ENCODE results near the gene RHOBTB3.

The RHOBTB3 gene

GRCh38 chr5:95731571-95732554 lies 727 bp downstream of the RHOBTB3 start:
- no peak for DNase-seq (ENCODE audit: low read depth, low spot score)

- no peak for DNase-seq (ENCODE audit: low read depth, low spot score)
Measured at GRCh38 chr5:95733107-95733665, 2.0 kb downstream of the RHOBTB3 start.

DNA sequence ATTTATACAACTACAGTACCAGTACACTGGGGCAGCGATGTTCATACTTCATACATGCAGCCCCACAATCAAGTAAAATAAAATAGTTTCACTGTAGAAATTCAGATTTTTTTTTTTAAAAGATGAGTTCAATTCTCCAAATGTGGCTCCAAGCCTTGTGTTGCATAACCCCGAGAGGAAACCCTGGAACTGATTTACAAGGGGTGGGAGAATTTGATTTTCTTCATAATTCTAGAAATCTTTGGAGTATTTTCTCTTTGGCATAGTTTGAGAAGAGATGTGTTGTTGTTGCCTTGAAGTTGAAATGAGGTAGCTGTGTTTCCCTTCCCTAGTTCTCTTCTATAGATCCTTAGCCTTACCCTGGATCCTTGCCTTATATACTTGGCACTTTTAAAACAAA lies 3.1 kb downstream of the RHOBTB3 start:
- DNase-seq (ENCODE audit: low read depth, low spot score): no peak

- no peak for DNase-seq (ENCODE audit: low read depth, low spot score)
Measured at GRCh38 chr5:95734906-95735305, 3.8 kb downstream of the RHOBTB3 start.

GRCh38 chr5:95735406-95735805 lies 4.3 kb downstream of the RHOBTB3 start:
- no peak for DNase-seq (ENCODE audit: low read depth, low spot score)

DNA sequence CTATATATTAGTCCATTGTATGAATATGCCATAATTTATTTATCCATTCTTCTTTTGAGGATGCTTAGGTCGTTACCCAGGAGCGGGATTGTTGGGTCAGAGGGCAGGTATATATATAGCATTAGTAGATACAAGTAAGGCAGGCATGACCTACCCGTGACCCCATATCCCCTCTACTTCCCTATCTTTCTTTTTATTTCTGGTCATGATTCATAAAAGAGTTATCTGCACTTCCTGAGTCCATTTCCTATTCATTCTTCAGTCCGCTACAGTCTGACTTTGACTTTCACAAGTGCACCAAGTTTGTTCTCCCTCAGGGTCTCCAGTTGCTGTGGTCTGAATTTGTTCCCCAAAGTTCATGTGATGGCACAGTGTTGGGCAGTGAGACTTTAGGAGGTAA lies 6.9 kb downstream of the RHOBTB3 start:
- DNase-seq (ENCODE audit: low read depth, low spot score): no peak

DNA sequence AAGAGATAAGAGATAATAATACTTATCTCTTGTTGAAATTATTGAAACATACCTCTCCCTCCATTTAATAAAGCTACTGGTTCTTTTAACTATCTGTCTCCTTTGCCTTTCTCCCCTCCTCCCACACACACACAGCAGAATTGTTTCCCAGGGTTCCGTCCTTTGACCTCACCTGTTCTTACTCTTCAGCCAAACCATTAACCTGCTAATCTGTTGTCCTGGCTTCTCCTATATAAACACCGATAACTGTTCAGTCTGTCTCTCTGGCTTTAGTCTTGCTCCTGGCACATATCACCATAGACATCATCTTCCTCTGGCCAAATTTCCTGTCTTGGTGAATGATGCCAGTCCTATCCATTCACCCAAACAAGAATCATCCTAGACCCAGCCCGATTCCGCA lies 7.7 kb downstream of the RHOBTB3 start:
- DNase-seq (ENCODE audit: low read depth, low spot score): no peak

GRCh38 chr5:95739857-95740256 lies 8.7 kb downstream of the RHOBTB3 start:
- no peak for DNase-seq (ENCODE audit: low read depth, low spot score)

GRCh38 chr5:95741458-95741857 lies 10.3 kb downstream of the RHOBTB3 start:
- no peak for DNase-seq (ENCODE audit: low read depth, low spot score)

DNA sequence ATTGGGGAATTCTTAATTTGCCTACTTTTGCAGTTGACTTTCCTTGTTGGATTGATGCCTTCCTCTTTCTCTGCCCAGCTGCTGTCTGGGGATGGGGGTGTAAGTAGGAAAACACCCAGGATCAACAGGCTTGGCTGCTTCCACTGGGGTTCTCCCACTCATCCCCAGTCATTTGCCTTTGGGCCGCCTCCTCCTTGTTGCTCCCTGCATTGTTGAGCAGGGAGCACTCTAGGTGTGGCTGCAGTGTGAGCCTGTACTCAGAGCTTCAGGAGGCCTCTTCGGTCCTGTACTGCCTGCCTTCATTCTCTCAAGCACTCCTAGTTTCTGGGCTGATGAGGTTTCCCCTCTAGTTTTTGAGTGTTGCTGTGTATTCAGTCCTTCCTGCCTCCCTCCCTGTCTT lies 12.1 kb downstream of the RHOBTB3 start:
- no peak for DNase-seq (ENCODE audit: low read depth, low spot score)

GRCh38 chr5:95743877-95744276 lies 12.7 kb downstream of the RHOBTB3 start:
- DNase-seq (ENCODE audit: low read depth, low spot score): no peak

- DNase-seq (ENCODE audit: low read depth, low spot score): no peak
Measured at GRCh38 chr5:95746194-95746593, 15.1 kb downstream of the RHOBTB3 start.

DNA sequence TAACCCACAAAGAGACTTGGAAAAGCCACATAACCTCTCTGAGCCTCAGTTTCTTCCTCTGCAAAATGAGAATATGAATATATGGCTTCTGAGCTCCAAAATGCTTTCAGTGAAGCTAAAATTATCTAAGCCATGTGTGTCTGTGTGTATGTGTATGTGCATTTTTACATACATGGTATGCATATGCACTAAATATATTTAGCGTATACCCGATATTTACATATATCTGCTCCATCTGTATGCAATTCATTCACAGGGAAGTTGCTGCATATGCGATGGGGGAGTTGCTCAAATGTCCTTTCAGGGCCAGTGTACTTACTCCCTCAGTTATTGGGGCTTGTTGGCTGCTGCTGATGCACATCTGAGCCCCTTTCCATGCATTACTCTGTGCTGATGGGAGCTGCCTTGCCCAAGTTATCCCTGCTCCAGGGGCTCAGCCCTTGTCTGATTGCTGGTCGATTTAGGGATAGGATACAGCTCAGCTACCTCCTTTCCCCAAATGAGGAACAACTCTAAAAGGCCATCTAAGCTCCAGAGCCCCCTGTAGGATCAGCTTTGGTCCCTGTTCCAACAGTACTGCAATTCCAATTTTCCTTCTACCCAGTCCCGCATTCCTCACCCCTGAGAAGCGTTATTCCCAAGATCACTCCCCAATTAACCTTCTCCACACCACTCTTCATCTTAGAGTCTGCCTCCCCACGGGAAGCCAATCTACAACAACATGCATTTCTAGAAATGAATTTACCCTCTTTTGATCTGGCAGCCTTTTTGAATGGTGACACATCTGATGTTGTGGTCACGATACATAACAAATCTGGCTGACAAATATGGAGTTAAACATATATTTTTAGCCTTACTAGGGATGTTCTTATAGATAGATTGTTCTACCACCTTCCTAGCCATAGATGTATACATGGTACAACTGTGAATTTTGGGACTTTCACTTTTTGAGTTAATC lies 15.9 kb downstream of the RHOBTB3 start:
- DNase-seq (ENCODE audit: low read depth, low spot score): no peak

GRCh38 chr5:95748133-95748532 lies 17.0 kb downstream of the RHOBTB3 start:
- DNase-seq (ENCODE audit: low read depth, low spot score): no peak

DNA sequence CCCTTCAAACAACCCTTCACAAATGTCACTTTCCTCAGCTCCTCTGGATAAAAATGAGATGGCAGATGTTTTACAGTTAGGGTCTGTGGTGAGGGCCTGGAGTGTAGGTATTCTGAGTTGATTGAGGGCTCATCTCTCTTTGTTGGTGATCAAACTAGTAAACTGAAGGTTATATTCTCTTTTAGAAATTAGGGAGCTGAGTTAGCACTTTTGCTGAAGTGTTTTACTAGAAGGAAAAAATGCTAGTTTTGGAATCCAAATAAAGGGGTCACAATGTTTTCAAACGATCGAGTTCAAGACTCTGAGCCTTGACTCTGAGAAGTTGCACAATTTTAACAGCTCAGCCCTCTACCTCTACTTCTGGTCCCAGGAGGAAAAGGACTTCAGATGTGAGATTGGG lies 23.4 kb downstream of the RHOBTB3 start:
- no peak for DNase-seq (ENCODE audit: low read depth, low spot score)

- DNase-seq (ENCODE audit: low read depth, low spot score): no peak
Measured at GRCh38 chr5:95759005-95759404, 27.9 kb downstream of the RHOBTB3 start.

GRCh38 chr5:95759634-95760033 lies 28.5 kb downstream of the RHOBTB3 start:
- DNase-seq (ENCODE audit: low read depth, low spot score): no peak

DNA sequence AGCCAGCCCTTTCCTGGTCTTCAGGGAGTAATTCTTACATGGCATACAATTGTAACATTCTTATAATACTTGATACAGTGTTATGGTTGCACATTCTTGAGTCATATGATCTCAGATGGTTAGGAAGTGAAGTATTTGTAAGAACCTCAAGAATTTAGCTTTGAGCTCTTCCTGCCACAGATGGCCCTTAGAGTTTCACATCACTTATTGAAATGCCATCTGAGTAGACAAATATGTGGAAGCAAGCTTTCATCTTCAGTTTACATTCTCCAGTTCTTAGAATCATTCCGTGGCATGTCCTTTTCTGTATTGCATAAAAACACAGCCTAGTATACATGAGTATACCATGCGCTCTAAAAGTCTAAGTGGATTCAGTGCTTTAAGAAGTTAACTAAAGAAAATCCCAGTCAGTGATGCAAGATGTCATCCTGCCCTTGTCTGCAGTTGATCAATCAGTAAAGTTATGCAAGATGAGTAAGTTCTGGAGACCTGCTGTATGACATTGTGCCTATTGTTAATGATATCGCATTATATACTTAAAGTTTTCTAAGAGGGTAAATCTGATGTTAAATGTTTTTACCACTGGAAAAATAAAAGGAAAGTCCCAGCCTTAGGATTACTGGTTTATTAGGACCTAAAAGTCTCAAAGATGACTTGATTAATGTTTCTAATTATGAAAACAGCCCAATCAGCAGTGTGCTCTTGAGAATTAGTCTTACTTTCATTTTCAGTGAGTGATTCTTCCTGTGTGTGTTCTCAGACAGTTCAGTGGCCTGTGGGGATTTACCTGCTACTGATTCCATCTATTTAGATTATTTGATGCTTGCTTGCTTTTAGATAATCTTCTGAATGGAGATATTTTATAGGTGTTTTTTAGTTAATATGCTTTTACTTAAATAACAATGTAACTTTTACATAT lies 29.4 kb downstream of the RHOBTB3 start:
- no peak for DNase-seq (ENCODE audit: low read depth, low spot score)

DNA sequence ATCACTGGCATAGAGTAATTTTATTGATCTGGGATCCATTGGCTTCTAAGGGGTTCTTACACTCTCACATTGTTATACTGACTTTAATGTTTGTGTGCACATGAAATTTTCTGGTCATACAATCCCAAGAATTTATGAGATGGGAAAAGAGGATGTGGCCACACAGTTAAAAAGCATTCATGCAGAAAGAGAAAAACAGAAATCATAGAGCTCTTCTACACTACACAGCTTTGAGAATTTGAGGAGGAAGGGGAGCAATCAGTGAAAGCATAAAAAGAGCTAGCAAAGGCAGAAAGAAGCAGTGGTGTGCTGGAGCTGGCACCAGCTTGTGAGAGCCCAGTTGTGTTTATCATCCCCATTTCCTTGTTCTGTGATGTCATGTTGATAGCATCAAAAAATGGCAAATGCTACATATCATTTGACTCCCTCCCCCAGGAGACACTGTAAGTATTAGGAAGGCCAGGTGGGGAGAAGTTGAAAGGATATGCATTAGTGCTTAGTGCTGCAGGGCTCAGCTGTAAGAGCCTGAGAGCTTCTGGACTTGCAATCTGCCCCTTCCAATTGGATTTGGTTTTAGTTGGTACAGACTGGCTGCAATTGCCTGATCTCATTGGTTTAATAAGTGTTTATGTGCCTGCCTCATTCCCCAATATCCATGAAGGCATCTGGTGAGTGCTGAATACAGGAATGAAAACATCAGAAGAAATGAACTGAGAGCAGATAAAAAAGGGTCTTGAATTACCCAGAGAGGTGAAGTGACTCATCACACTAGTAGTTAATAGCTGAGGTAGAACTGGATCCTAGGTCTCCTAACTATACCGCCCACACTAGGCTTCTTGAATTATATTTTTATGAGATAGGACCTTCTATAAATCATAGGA lies 30.9 kb downstream of the RHOBTB3 start:
- no peak for DNase-seq (ENCODE audit: low read depth, low spot score)

GRCh38 chr5:95762652-95763041 lies 31.5 kb downstream of the RHOBTB3 start:
- no peak for DNase-seq (ENCODE audit: low read depth, low spot score)
